NOMO-1 treated with DMSO at 0.1 percent for 48 hours (cell line): ENCODE data around the gene TACSTD2.
"Not testable (repeated sequence)": the region's sequence is repeated elsewhere in the genome, so short reads cannot be mapped to it uniquely, and the experiment has no call there.

ENCODE experiments used
- DNase-seq: peaks from one replicate; lab custom pipeline; 2025; ENCODE audit not compliant: unreplicated experiment; lab: John Stamatoyannopoulos, UW

Gene TACSTD2

GRCh38 chr1:58576727-58577653, at the start of gene TACSTD2:
Gene TACSTD2 (minus strand): TSS chr1:58577252. CDS start chr1:58577156, 96 bp downstream.
- DNase-seq, result no peak

- no peak for DNase-seq
These were observed 49.2 kb upstream of the TACSTD2 start for GRCh38 chr1:58626293-58626692.

GRCh38 chr1:58623259-58623658, 46.2 kb upstream of the TACSTD2 start:
- DNase-seq, result not testable (repeated sequence)

- no peak for DNase-seq
These were observed 45.5 kb upstream of the TACSTD2 start for GRCh38 chr1:58622571-58622970.

GRCh38 chr1:58621391-58621790, 44.3 kb upstream of the TACSTD2 start:
- peak; percentile 88 for DNase-seq

- DNase-seq, result peak; percentile 24
These were observed 43.9 kb upstream of the TACSTD2 start for GRCh38 chr1:58620926-58621325.

GRCh38 chr1:58620259-58620658, 43.2 kb upstream of the TACSTD2 start:
- DNase-seq, result no peak

GRCh38 chr1:58619286-58620054, 42.4 kb upstream of the TACSTD2 start:
- DNase-seq, result no peak

GRCh38 chr1:58618303-58618702, 41.3 kb upstream of the TACSTD2 start:
- DNase-seq, result peak; percentile 57

- DNase-seq, result no peak
These were observed 34.9 kb upstream of the TACSTD2 start for GRCh38 chr1:58611861-58612385.

GRCh38 chr1:58608945-58609344, 31.9 kb upstream of the TACSTD2 start:
- no peak for DNase-seq

- DNase-seq, result no peak
These were observed 31.2 kb upstream of the TACSTD2 start for GRCh38 chr1:58608297-58608696.

- DNase-seq, result no peak
These were observed 30.3 kb upstream of the TACSTD2 start for GRCh38 chr1:58607391-58607790.

- not testable (repeated sequence) for DNase-seq
These were observed 24.9 kb upstream of the TACSTD2 start for GRCh38 chr1:58601921-58602320.

- DNase-seq, result no peak
These were observed 20.9 kb upstream of the TACSTD2 start for GRCh38 chr1:58597996-58598395.

- DNase-seq, result no peak
These were observed 20.0 kb upstream of the TACSTD2 start for GRCh38 chr1:58597076-58597475.

GRCh38 chr1:58596631-58597052, 19.6 kb upstream of the TACSTD2 start:
- DNase-seq, result no peak

- DNase-seq, result no peak
These were observed 17.5 kb upstream of the TACSTD2 start for GRCh38 chr1:58594546-58594945.

- no peak for DNase-seq
These were observed 15.6 kb upstream of the TACSTD2 start for GRCh38 chr1:58592522-58593134.

- no peak for DNase-seq
These were observed 14.8 kb upstream of the TACSTD2 start for GRCh38 chr1:58591806-58592205.

GRCh38 chr1:58590019-58590418, 13.0 kb upstream of the TACSTD2 start:
- no peak for DNase-seq
